ENCODE results near the gene COL21A1. TPM values are rescaled to one million over a fixed set of nuclear protein-coding genes. Genes with fewer than 3 reads are reported as not detected.

Gene COL21A1
- total RNA-seq, 2 experiments from 2014 or later, result not detected

DNA sequence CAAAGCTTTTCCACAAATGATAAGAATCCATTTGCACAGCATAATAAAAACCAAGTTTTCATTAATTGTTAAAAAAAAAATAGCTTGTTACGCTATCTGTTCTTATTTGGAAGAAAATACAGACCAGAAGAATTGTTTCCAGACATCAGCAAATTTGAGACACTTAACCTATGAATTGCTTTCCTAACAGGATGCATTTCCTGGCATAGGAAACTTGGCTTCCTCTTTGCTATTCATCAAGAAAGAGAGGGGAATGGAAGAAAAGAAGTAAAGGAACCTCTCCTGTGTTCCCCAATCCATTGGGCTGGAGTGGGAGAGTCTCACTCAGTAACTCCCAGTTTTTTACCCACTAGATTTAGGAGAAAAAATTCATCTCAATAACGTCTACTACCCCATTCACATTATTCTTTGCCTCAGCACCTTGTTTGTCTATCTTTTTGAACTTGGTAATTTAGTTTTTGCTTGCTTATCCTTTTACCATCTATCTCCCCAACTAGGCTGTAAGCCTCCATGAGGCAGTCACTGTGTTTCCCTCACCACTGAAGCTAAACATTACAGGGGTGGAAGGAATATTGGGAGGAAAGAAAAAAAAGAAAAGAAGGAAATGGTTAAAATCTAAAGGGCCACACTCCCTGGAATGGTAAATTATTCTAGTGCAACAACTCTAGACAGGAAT lies 150.3 kb downstream of the COL21A1 start:
- intact Hi-C loops (cut with DNase I, micrococcal nuclease), result no loop called here
- H3K9me3 Mint-ChIP-seq, result peaks cover 17% of the 10 kb centered on the region
- Histone ChIP-seq H3K4me3 (ENCODE audit: low read length) (no peak overlapping the region), H3K4me1 (ENCODE audit: insufficient read depth, low read length) (no peaks in the 10 kb centered on the region), H3K9me3 (ENCODE audit: control insufficient read depth in 1 of 2, insufficient read depth in 1 of 2, low read length in 2 of 2) (peaks cover 0 to 8% of the 10 kb centered on the region in 2 experiments), H3K27ac (ENCODE audit: low read depth in 1 of 2, low read length in 2 of 2) (no peak overlapping the region), H3K36me3 (ENCODE audit: insufficient read depth, low read length) (no peaks in the 10 kb centered on the region), H3K27me3 (ENCODE audit: control insufficient read depth in 1 of 2, insufficient read depth in 2 of 2, low read length in 2 of 2) (no peaks in the 10 kb centered on the region)
- no peak overlapping the region for H3K4me3 Mint-ChIP-seq
- no peaks in the 10 kb centered on the region for H3K4me1 Mint-ChIP-seq (ENCODE audit: low read depth)
- H3K36me3 Mint-ChIP-seq (ENCODE audit: low read depth), result no peaks in the 10 kb centered on the region
- ChIA-PET POLR2A (no interaction called here), CTCF (no interaction called here)
- TF ChIP-seq, protein P1, sequence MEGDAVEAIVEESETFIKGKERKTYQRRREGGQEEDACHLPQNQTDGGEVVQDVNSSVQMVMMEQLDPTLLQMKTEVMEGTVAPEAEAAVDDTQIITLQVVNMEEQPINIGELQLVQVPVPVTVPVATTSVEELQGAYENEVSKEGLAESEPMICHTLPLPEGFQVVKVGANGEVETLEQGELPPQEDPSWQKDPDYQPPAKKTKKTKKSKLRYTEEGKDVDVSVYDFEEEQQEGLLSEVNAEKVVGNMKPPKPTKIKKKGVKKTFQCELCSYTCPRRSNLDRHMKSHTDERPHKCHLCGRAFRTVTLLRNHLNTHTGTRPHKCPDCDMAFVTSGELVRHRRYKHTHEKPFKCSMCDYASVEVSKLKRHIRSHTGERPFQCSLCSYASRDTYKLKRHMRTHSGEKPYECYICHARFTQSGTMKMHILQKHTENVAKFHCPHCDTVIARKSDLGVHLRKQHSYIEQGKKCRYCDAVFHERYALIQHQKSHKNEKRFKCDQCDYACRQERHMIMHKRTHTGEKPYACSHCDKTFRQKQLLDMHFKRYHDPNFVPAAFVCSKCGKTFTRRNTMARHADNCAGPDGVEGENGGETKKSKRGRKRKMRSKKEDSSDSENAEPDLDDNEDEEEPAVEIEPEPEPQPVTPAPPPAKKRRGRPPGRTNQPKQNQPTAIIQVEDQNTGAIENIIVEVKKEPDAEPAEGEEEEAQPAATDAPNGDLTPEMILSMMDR (IDR thresholded peaks at IDR 0.05), result no peak
- DNase-seq (no peak), ATAC-seq (ENCODE audit: poor library complexity) (no peak)
- H3K27me3 Mint-ChIP-seq, result no peaks in the 10 kb centered on the region
- H3K27ac Mint-ChIP-seq, result no peak overlapping the region

GRCh38 chr6:56096541-56096940 lies 150.8 kb downstream of the COL21A1 start:
- intact Hi-C loops (cut with DNase I, micrococcal nuclease), result no loop called here
- ChIA-PET POLR2A (no interaction called here), CTCF (no interaction called here)
- H3K27ac Mint-ChIP-seq, result no peak overlapping the region
- H3K36me3 ChIP-seq (ENCODE audit: insufficient read depth, low read length), result no peaks in the 10 kb centered on the region
- DNase-seq (no peak), ATAC-seq (ENCODE audit: poor library complexity) (no peak)
- no peak overlapping the region for H3K27ac ChIP-seq (ENCODE audit: low read depth in 1 of 2, low read length in 2 of 2)
- no peaks in the 10 kb centered on the region for H3K4me1 Mint-ChIP-seq (ENCODE audit: low read depth)
- no peaks in the 10 kb centered on the region for H3K27me3 Mint-ChIP-seq
- H3K36me3 Mint-ChIP-seq (ENCODE audit: low read depth), result no peaks in the 10 kb centered on the region
- no peak overlapping the region for H3K4me3 ChIP-seq (ENCODE audit: low read length)
- TF ChIP-seq, protein P1 (IDR thresholded peaks at IDR 0.05), result no peak
- H3K27me3 ChIP-seq (ENCODE audit: control insufficient read depth in 1 of 2, insufficient read depth in 2 of 2, low read length in 2 of 2), result no peaks in the 10 kb centered on the region
- peaks cover 0 to 8% of the 10 kb centered on the region in 2 experiments for H3K9me3 ChIP-seq (ENCODE audit: control insufficient read depth in 1 of 2, insufficient read depth in 1 of 2, low read length in 2 of 2)
- peaks cover 17% of the 10 kb centered on the region for H3K9me3 Mint-ChIP-seq
- no peak overlapping the region for H3K4me3 Mint-ChIP-seq
- H3K4me1 ChIP-seq (ENCODE audit: insufficient read depth, low read length), result no peaks in the 10 kb centered on the region

DNA sequence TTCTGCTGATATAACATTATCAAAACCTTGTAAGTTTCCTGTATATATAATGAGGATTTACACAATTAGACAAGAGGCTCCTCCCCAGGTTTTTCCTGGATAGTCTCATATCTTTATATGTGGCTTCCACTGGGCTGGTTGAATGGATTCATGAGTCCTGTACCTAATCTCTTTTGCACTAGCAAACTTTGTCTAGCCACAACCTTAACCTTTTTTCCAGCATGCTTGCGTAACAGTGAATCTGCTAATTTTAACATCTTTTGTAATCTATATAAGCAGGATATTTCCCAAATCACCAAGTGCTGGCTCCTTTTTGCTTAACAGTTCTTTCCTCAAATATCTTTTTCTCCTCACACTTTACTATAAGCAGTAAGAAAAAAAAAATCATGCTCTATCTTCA lies 153.6 kb downstream of the COL21A1 start:
- Mint-ChIP-seq H3K4me3 (no peak overlapping the region), H3K27me3 (no peaks in the 10 kb centered on the region), H3K27ac (no peak overlapping the region), H3K36me3 (ENCODE audit: low read depth) (no peaks in the 10 kb centered on the region), H3K9me3 (peaks cover 11% of the 10 kb centered on the region), H3K4me1 (ENCODE audit: low read depth) (no peaks in the 10 kb centered on the region)
- Histone ChIP-seq H3K27ac (ENCODE audit: low read depth in 1 of 2, low read length in 2 of 2) (no peak overlapping the region), H3K9me3 (ENCODE audit: control insufficient read depth in 1 of 2, insufficient read depth in 1 of 2, low read length in 2 of 2) (peaks cover 0 to 3% of the 10 kb centered on the region in 2 experiments), H3K4me1 (ENCODE audit: insufficient read depth, low read length) (no peaks in the 10 kb centered on the region), H3K4me3 (ENCODE audit: low read length) (no peak overlapping the region), H3K36me3 (ENCODE audit: insufficient read depth, low read length) (no peaks in the 10 kb centered on the region), H3K27me3 (ENCODE audit: control insufficient read depth in 1 of 2, insufficient read depth in 2 of 2, low read length in 2 of 2) (no peaks in the 10 kb centered on the region)
- POLR2A ChIA-PET, result no interaction called here
- intact Hi-C loops (cut with DNase I, micrococcal nuclease), result no loop called here
- CTCF ChIA-PET, result no interaction called here
- no peak for DNase-seq
- no peak for ATAC-seq (ENCODE audit: poor library complexity)
- TF ChIP-seq, protein P1 (IDR thresholded peaks at IDR 0.05), result no peak
